Activated T-helper 17 cell treated with anti-CD3 and anti-CD28 coated beads, Interleukin-2, amount 50 U/mL, for 72 hours (primary cell): ENCODE results near the gene GOLGA1. TPM values are rescaled to one million over a fixed set of nuclear protein-coding genes. Genes with fewer than 3 reads are reported as not detected.
A peak's percentile ranks its signal among the peaks of the same experiment; 100 is the strongest.

Experiments
- ATAC-seq: fragments of 150-1000 bp; cut with Tn5 transposase; replicated peaks from 2 replicates; pipeline ENCODE4 v1.10.0; 2021; ENCODE audit warnings: mild to moderate bottlenecking, moderate library complexity
- H3K27ac Mint-ChIP-seq: one replicate; pipeline ENCODE4 v1.8.0; 2022; ENCODE audit warnings: mixed read lengths
- H3K27me3 Mint-ChIP-seq: one replicate; pipeline ENCODE4 v1.8.0; 2022; ENCODE audit warnings: mixed read lengths
- H3K36me3 Mint-ChIP-seq: one replicate; pipeline ENCODE4 v1.8.0; 2022; ENCODE audit warnings: low read depth, mild to moderate bottlenecking, mixed read lengths
- H3K4me1 Mint-ChIP-seq: one replicate; pipeline ENCODE4 v1.8.0; 2022; ENCODE audit warnings: mixed read lengths
- H3K4me3 Mint-ChIP-seq: one replicate; pipeline ENCODE4 v1.8.0; 2022; ENCODE audit warnings: mild to moderate bottlenecking, mixed read lengths
- H3K9me3 Mint-ChIP-seq: one replicate; pipeline ENCODE4 v1.8.0; 2022; ENCODE audit warnings: mixed read lengths
- total RNA-seq, 2 donors: library from RNA; stranded (reverse); gene quantifications; one replicate each; pipeline ENCODE4 v1.2.3, GENCODE V29; 2022

GOLGA1 gene
- total RNA-seq, 2 donors from 2014 or later: 19.7 to 39.8 TPM

- Mint-ChIP-seq H3K4me1 (no peaks in the 10 kb centered on the region), H3K9me3 (no peaks in the 10 kb centered on the region), H3K27me3 (peaks cover 6% of the 10 kb centered on the region), H3K4me3 (no peak overlapping the region), H3K36me3 (no peaks in the 10 kb centered on the region), H3K27ac (no peak overlapping the region)
- ATAC-seq: no peak
Observed at GRCh38 chr9:124835026-124835557, 105.8 kb downstream of the GOLGA1 start.

- no peaks in the 10 kb centered on the region for H3K4me1 Mint-ChIP-seq
- H3K4me3 Mint-ChIP-seq: no peak overlapping the region
- peaks cover 6% of the 10 kb centered on the region for H3K27me3 Mint-ChIP-seq
- ATAC-seq: peak; percentile 51
- H3K9me3 Mint-ChIP-seq: no peaks in the 10 kb centered on the region
- H3K27ac Mint-ChIP-seq: no peak overlapping the region
- no peaks in the 10 kb centered on the region for H3K36me3 Mint-ChIP-seq
Observed at GRCh38 chr9:124834591-124834990, 106.3 kb downstream of the GOLGA1 start.

DNA sequence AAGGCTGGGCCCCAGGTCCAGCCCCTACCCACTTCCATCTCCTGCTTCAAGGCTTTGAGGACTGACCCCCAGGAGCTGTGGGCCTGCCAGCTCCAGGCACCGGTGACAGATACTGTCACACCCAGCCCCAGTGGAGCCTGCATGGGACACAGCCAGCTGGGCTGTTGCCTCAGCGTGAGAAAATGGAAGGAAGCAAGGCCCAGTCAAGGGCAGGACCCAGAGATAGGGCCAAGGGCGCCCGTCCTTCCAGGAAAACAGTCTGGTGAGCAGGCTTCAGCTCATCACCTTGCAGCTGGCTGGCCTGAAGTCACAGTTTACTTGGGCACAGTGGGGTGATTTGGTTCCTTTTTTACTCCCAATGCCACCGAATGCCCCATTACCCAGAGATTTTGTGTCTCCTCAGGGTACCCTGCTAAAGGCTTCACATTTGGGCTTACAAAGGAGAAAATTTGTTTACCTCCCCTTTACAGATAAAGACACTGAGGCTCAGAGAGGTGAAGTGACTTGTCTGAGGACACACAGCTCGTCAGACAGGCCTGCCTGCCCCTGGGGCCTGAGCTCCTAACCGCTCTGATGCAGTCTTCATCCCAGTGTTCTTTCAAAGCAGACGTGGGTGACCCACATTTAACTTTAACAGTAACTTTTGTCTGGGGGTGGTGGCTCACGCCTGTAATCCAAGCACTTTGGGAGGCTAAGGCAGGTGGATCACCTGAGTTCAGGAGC is 109.1 kb downstream of the GOLGA1 start:
- H3K27ac Mint-ChIP-seq: no peak overlapping the region
- H3K27me3 Mint-ChIP-seq: no peaks in the 10 kb centered on the region
- no peaks in the 10 kb centered on the region for H3K9me3 Mint-ChIP-seq
- no peak for ATAC-seq
- H3K4me3 Mint-ChIP-seq: no peak overlapping the region
- no peaks in the 10 kb centered on the region for H3K36me3 Mint-ChIP-seq
- H3K4me1 Mint-ChIP-seq: no peaks in the 10 kb centered on the region

DNA sequence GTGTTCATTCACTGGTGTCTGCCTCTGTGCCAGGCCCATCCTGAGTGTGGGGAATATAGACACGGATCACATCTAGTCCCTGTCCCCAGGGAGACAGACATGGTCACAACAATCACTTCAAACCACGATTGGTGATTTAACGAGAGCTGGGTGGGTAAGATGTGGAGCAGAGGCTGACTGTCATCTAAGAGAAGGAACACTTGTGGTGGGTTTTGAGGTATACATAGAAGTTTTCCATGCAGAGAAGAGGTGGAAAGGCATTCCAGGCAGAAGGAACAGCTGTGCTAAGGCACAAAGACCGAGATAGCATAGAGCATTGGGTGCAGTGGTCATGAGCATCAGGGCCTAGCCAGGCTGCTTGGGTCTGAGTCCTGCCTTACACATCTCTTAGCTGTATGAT is 110.3 kb downstream of the GOLGA1 start:
- H3K27me3 Mint-ChIP-seq: no peaks in the 10 kb centered on the region
- no peak overlapping the region for H3K4me3 Mint-ChIP-seq
- no peak for ATAC-seq
- H3K36me3 Mint-ChIP-seq: no peaks in the 10 kb centered on the region
- peaks cover 4% of the 10 kb centered on the region for H3K9me3 Mint-ChIP-seq
- H3K4me1 Mint-ChIP-seq: no peaks in the 10 kb centered on the region
- no peak overlapping the region for H3K27ac Mint-ChIP-seq

GRCh38 chr9:124829334-124829669 is 111.6 kb downstream of the GOLGA1 start:
- no peak overlapping the region for H3K27ac Mint-ChIP-seq
- peaks cover 4% of the 10 kb centered on the region for H3K9me3 Mint-ChIP-seq
- H3K36me3 Mint-ChIP-seq: no peaks in the 10 kb centered on the region
- H3K4me1 Mint-ChIP-seq: no peaks in the 10 kb centered on the region
- no peak overlapping the region for H3K4me3 Mint-ChIP-seq
- ATAC-seq: no peak
- no peaks in the 10 kb centered on the region for H3K27me3 Mint-ChIP-seq

DNA sequence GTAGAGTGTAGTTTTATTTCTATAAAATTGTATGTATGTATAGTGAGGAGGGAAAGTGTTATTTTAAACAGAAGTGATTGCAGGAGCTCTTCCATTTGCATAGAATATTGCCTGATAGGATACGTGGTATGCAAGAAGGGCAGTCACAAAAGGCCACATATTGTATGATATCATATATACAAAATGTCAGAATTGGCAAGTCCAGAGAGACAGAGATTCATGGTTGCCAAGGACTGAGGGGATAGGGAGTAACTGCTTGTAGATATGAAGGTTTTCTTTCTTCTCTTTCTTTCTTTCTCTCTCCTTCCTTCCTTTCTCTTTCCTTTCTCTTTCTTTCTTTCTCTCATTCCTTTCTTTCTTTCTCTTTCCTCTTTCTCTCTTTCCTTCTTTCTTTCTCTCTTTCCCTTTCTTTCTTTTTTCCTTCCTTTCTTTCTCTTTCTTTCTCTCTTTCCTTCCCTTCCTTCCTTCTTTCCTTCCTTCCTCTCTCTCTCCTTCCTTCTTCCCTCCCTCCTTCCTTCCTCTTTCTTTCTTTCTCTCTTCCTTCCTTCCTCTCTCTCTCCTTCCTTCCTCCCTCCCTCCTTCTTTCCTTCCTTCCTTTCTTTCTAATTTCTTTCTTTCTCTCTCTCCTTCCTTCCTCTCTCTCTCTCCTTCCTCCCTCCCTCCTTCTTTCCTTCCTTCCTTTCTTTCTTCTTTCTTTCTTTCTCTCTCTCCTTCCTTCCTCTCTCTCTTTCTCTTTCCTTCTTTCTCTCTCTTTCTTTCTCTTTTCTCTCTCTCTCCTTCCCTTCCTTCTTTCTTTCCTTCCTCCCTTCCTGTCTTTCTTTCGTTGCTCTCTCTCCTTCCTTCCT is 112.2 kb downstream of the GOLGA1 start:
- H3K27me3 Mint-ChIP-seq: no peaks in the 10 kb centered on the region
- H3K27ac Mint-ChIP-seq: no peak overlapping the region
- H3K9me3 Mint-ChIP-seq: peaks cover 4% of the 10 kb centered on the region
- H3K4me1 Mint-ChIP-seq: no peaks in the 10 kb centered on the region
- H3K4me3 Mint-ChIP-seq: no peak overlapping the region
- H3K36me3 Mint-ChIP-seq: no peaks in the 10 kb centered on the region
- ATAC-seq: no peak

Other genes starting within 250 kb of the GOLGA1 start
- gene NR6A1, start 169.8 kb downstream of the GOLGA1 start, total RNA-seq: 1 to 10 TPM in 1 of 2 donors, under 1 TPM in 1; 0.98 to 1.2 TPM
- not detected for gene OLFML2A, start 163.9 kb downstream of the GOLGA1 start, total RNA-seq
- gene WDR38, start 87.6 kb downstream of the GOLGA1 start, total RNA-seq: not detected
- 1,000 to 10,000 TPM; 1,919 to 1,995 TPM for gene RPL35, start 79.1 kb downstream of the GOLGA1 start, total RNA-seq
- gene ARPC5L, start 79.0 kb downstream of the GOLGA1 start, total RNA-seq: 10 to 100 TPM; 59.7 to 89.7 TPM
- gene SCAI, start 202.4 kb upstream of the GOLGA1 start, total RNA-seq: 10 to 100 TPM in 1 of 2 donors, 1 to 10 TPM in 1; 9.7 to 16.1 TPM
- 10 to 100 TPM; 26.6 to 55.2 TPM for gene PPP6C, start 248.7 kb upstream of the GOLGA1 start, total RNA-seq